GM10266 (cell line): Measurements from ENCODE around the gene CACNA1F.

ENCODE experiments used
- DNase-seq: peaks from one replicate; pipeline ENCODE4 v3.0.0; 2012; ENCODE audit errors: extremely low spot score
- CTCF ChIP-seq: IDR thresholded peaks from 2 replicates; pipeline ENCODE4 v1.5.1; 2012; ENCODE audit warnings: mild to moderate bottlenecking, low read depth; ENCODE audit not compliant: control insufficient read depth, insufficient read depth; ENCODE audit errors: missing control alignments

The CACNA1F gene

GRCh38 chrX:49233176-49233575 is at the start of gene CACNA1F:
CACNA1F (minus strand) TSS chrX:49233340; CDS start chrX:49233309, 31 bp downstream.
- DNase-seq = no peak
- no peak for TF ChIP-seq CTCF

DNA sequence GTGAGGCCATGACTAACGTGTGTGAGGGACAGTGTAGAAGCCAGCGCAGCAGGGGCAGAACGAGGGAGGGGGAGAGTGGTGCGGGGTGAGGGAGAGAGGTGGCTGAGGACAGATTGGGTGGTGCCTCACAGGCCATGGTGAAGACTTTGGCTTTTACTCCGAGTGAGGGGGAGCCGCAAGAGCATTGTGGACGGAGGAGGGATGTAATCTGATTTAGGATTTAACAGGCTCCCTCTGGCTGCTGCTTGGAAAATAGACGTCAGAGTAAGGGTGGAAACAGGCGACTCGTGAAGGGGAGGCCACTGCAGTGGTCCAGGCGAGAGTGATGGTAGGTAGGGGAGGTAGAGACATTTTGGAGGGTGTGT is 49.5 kb upstream of the CACNA1F start:
- no peak for DNase-seq
- TF ChIP-seq CTCF = no peak

- no peak for TF ChIP-seq CTCF
- no peak for DNase-seq
Measured at GRCh38 chrX:49278081-49278480, 44.9 kb upstream of the CACNA1F start.

- TF ChIP-seq CTCF = no peak
- DNase-seq = no peak
Measured at GRCh38 chrX:49277535-49277830, 44.3 kb upstream of the CACNA1F start.

- DNase-seq = no peak
- TF ChIP-seq CTCF = no peak
Measured at GRCh38 chrX:49276671-49277534, 43.8 kb upstream of the CACNA1F start.

DNA sequence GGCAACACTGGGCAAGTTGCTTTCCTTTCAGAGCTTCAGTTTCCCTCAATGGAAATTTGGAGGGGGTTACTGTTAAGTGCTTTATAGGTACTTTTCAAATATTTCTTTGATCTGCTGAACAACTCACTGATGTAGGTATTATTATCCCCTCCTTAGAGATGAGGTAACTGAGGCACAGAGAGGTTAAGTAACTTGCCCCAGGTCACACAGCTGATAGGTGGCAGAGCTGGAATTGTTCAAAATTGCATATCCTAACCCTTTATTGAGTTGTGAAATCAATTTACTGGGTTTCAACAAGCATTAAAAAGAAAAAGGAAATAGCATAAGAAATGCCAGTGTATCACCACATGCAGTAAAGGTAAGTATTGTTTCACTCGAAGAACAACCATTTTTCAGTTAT is 43.1 kb upstream of the CACNA1F start:
- no peak for TF ChIP-seq CTCF
- DNase-seq = no peak

DNA sequence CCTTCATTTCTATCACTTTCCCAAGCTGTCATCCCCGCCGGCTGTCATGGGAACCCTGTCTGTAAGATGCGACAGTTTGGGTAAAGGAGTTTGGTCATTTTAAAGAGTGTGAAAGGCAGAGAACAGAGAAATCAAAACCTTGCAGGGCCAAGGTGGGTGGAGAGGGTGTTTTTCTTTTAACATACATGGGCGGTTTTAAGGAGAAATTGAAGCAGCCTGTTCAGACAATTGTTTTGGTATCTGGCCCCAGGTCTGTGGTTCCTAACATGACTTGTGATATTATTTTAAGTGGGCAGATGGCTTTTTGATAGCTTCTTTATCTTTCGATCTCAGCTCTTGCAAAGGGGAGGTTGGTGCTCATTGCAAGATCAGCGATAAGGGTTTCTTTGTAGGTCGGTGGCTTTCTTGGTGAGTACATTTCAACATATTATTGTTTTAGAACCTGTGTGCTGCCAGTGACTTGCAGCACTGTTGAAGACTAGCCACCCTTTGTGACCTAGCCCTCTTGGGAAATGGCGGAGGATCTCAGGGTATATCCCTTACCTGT is 40.1 kb upstream of the CACNA1F start:
- no peak for DNase-seq
- no peak for TF ChIP-seq CTCF
